ENCODE data around the gene PXK.
"Not testable (repeated sequence)": the region's sequence is repeated elsewhere in the genome, so short reads cannot be mapped to it uniquely, and the experiment has no call there.

The PXK gene

GRCh38 chr3:58424613-58425012 is 91.9 kb downstream of the PXK start:
- DNase-seq, result no peak

DNA sequence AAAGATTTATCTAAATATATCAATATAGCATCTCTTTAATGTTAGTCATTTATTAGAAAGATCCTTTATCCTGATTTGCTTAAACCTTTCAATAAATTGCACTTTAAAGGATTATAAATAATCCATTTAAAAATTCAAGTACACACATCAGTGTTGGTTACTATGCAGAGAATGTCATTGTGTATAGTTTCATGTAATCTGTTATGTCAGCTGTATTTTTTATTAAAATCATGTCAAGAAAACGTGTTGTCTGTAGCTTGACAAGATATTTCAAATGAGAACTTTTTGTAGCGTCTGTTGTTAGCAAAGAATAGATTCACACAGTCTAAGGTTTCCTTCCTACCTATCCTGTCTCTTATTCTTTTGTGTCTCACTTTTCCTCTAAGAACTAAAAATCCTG is 93.1 kb downstream of the PXK start:
- DNase-seq, result no peak

- DNase-seq, result no peak
Measured at GRCh38 chr3:58427661-58428361, 95.1 kb downstream of the PXK start.

- no peak for DNase-seq
Measured at GRCh38 chr3:58429657-58430056, 97.0 kb downstream of the PXK start.

DNA sequence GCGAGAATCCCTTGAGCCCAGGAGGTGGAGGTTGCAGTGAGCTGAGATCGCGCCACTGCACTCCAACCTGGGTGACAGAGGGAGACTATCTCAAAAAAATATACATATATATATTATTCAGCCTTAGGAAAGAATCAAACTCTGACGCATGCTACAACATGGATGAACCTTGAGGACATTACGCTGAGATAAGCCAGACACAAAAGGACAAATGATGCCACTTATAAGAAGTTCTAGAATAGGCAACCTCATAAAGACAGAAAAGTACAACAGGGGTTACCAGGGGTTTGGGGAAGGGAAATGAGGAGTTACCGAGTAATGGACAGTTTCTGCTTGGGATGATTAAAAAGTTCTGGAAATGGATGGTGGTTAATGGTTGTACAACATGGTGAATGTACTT is 100.2 kb downstream of the PXK start:
- DNase-seq, result no peak

- peak; percentile 92 for DNase-seq
Measured at GRCh38 chr3:58433400-58434167, 100.9 kb downstream of the PXK start, which contains the start of gene PDHB. Gene PDHB, minus strand, starts transcription at chr3:58433832. Its CDS starts 23 bp downstream, at chr3:58433809.

DNA sequence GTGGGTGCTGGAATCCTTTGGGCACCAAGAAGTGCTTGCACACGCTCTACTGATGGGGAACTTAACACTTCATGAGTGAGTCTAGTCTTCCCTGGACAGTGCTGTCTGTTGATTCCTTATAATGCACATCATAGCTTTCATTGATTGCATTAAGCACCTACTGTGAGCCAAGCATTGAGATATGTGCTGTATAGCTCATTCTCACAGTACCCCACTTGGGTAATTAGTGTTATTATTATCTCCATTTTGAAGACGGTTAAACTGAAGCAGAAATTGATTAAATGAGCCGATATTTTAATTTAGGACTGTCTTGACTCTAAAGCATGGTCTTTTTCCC is 101.4 kb downstream of the PXK start:
- DNase-seq, result no peak

- DNase-seq, result no peak
Measured at GRCh38 chr3:58434511-58434910, 101.8 kb downstream of the PXK start.

- DNase-seq, result no peak
Measured at GRCh38 chr3:58434990-58435389, 102.3 kb downstream of the PXK start.

GRCh38 chr3:58437276-58437675 is 104.6 kb downstream of the PXK start:
- not testable (repeated sequence) for DNase-seq

DNA sequence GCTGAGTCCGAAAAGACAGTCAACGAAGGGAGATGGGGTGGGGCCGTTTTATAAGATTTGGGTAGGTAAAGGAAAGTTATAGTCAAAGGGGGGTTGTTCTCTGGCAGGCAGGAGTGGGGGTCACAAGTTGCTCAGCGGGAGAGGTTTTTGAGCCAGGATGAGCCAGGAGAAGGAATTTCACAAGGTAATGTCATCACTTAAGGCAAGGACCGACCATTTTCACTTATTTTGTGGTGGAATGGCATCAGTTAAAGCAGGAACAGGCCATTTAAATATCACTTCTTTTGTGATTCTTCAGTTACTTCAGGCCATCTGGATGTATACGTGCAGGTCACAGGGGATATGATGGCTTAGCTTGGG is 108.3 kb downstream of the PXK start:
- not testable (repeated sequence) for DNase-seq

DNA sequence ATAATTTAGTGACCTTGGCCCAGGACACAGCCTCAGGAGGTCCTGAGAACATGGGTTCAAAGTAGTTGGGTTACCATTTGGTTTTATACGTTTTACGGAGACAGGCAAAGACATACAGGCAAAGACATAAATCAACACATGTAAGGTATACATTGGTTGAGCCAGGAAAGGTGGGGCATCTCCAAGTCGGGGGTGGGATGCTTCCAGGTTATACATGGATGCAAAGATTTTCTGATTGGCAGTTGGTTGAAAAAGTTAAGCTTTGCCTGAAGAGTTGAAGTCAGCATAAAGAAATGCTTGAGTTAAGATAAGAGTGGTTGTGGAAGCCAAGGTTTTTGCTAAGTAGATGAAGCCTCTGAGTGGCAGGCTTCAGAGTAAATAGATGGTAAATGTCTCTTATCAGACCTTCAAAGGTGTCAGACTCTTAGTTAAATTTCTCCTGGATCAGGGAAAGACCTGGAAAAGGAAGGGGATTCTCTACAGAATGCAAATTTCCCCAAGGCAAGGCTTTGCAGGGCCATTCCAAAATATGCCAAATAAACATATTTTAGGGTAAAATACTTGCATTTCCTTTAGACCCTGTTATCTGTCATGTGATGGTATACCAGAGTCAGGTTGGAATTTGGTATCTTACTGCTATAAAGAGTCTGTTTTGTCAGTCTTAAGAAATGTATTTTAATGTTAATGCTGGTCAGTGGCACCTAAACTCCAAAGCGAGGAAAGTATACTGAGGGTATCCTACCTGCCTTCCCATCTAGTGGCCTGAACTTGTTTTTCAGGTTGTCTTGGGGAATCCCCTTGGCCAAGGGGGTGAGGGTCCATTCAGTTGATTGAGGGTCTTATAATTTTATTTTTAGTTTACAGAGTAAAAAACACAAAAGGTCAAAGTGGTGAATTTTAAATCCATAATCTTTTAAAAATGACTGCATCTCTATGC is 109.1 kb downstream of the PXK start:
- no peak for DNase-seq

DNA sequence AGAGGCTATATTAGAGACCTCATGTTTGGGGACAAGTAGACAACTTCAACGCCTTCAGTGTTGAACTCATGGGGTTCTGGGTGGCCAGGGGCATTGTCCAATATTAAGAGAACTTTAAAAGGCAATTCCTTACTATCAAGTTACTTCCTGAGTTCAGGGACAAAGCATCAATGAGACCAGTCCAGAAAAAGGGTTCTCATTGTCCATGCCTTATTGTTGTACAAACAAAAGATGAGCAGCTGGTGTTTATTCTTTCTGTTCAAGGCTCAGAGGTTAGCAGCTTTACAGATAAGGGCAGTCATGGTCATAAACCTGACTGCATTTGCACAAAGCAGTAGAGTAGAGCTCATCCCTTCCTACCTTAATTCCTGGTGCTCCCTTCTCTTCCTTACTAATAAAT is 119.5 kb downstream of the PXK start:
- no peak for DNase-seq

GRCh38 chr3:58459160-58459559 is 126.5 kb downstream of the PXK start:
- no peak for DNase-seq

DNA sequence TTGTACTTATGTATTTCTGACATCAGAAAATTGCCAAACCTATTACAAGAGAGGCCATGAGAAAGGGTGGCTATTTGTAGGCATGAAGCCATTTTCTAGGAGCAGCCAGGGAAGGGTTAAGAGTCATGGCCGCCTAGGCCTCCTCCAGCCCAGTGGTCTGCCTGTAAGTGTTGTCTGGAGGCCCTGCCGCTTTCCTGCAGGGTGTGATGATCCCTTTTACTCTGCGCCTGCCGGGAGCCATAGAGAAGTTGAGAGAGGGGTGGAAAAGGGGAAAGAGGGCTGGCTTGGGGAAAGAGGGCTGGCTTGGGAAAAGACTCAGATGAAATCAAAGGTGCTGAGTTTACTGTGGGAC is 130.1 kb downstream of the PXK start:
- DNase-seq, result no peak

DNA sequence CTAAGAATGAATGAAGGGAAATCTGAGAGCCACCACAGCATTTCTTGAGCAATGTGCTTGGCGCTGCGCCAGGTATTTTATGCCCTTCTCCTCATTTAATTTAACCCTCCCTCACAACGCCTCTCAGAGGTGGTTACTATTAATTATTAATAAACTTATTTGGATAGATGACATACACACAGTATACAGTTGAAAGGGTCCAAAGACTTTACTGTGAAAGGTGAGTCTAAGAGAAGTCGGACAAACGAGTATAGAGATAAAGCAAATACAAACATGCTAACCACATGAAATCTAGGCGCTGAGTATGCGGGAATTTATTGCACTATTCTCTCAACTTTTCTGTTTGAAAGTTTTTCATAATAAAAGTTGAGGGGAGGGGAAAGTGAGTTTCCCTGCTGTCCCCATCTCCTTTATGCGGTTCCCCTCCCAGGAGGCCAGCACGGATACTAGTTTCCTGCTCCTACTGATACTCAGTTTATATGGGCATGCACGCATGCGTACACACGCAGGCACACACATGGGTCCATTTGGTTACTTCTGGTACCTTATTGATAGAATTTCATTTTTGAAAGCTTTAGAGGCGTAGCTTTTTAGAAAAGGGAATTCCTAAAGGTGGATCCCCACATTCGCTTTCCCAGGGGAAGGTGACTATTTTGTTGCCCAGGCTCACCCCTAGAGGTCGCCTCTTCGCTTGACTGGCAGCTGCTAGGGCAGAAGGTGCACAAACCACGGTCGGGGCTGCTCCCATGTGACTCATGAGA is 130.7 kb downstream of the PXK start:
- DNase-seq, result peak; percentile 75

DNA sequence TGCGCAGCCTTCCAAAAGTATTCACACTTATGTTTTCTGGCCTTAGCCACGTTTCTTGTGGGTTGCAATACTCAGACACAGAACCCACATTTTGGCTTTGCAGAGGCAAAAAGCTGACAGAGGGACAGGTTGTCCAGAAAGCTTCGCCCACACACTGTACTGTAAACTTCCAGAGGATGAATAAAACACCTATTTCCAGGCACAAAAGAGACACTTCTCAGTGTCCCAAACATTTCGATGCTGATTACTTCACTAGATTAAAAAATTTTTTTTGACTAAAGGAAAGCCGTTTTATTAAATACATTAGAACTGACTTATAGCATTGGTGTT is 131.2 kb downstream of the PXK start:
- no peak for DNase-seq

- no peak for DNase-seq
Measured at GRCh38 chr3:58464866-58465265, 132.2 kb downstream of the PXK start.

DNA sequence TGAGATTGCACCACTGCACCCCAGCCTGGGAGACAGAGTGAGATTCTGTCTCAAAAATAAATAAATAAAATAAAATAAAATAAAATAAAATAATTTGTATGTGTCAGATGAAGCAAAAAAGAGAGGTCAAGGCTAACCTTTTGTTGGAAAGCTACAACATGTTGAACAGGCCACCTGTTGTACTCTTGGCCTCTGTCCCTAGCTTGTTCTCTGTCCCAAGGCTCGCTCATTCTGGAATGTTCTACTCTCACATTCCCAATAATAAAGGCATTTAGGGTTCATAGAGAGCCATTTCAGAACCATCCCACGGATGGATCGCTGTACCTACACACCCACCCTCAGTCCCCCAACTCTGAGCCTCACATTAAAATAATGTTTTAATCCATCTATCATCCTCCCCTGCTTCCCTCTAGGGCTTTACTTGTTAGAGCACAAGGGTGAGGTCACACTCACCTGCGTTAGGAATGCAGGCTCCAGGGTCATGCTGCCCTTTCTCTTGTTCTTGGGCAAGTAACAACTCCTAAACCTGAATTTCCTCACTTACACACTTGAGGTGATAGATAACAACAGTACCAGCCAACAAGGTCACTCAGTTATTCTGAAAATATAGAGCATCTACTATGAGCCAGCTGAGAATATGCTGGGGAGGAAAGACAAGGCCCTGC is 134.3 kb downstream of the PXK start:
- no peak for DNase-seq

DNA sequence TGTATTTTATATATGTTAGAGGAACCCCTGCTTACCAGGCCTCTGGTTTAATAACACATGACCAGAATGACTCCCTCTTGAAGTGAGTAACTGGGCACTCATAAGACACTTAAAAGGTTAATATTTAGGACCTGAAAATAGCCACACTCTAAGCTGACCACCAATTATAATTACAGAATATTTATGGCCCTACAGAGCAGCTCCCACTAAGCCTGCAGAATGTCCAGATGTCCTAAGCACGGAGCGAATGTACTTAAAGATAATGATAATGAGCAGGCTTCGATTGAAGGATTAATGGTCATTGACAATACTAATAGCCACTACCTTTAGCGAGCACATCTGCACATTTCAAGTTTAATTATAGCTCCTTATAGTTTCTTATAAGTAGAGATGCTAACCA is 136.4 kb downstream of the PXK start:
- no peak for DNase-seq

DNA sequence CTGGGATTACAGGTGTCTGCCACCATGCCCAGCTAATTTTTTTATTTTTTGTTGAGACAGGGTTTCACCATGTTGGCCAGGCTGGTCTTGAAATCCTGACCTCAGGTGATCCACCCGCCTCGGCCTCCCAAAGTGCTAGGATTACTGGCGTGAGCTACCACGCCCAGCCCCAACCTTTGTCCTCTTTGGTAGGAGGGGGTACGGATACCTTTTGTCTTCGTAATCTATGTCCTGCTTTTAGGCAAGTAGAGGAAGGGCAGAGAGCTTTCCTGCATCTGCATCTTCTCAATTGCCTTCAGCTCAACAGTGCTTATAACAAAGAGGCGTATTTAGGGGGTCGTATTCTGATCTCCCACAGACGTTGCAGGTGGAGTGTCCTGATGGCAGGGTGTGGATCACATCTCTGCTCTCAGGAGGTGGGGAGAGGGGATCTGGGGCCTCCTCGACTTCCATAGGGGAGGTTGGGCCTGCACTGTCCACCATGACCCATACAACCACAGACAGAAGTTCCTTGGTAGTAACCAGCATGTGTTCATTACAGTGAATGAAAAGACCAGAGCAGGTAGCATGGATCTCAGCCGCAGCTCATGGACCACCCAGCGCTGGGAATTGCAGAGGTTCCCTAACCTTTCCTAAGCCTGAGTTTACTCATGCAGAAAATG is 137.8 kb downstream of the PXK start:
- DNase-seq, result no peak

Measured in activated naive CD4-positive, alpha-beta T cell treated with anti-CD3 and anti-CD28 coated beads, Interleukin-2, amount 50 U/mL, for 16 hours (primary cell).